Lower lobe of right lung (tissue), 2 donors: ENCODE results near the gene GIPC3. TPM values are rescaled to one million over a fixed set of nuclear protein-coding genes. Genes with fewer than 3 reads are reported as not detected.
"Not testable (repeated sequence)": the region's sequence is repeated elsewhere in the genome, so short reads cannot be mapped to it uniquely, and the experiment has no call there.

Experiments
- ATAC-seq, 2 donors: fragments of 200-7000 bp; cut with Tn5 transposase; one replicate each; pipeline ENCODE4 v1.9.1; 2020 to 2022; ENCODE audit warnings: mild to moderate bottlenecking in 2 of 2, moderate library complexity in 2 of 2
- DNase-seq: peaks from one replicate; pipeline ENCODE4 v3.0.0-alpha.2; 2020
- H3K27ac ChIP-seq: fragments of 200-600 bp; one replicate; pipeline ENCODE4 v1.8.0; 2022
- H3K27me3 ChIP-seq: fragments of 200-600 bp; one replicate; pipeline ENCODE4 v1.8.0; 2022; ENCODE audit warnings: low read depth
- H3K36me3 ChIP-seq: fragments of 200-600 bp; one replicate; pipeline ENCODE4 v1.8.0; 2022; ENCODE audit warnings: mild to moderate bottlenecking
- H3K4me1 ChIP-seq: fragments of 200-600 bp; one replicate; pipeline ENCODE4 v1.8.0; 2022
- H3K4me3 ChIP-seq: fragments of 200-600 bp; one replicate; pipeline ENCODE4 v1.8.0; 2022; ENCODE audit warnings: mild to moderate bottlenecking
- H3K9me3 ChIP-seq: fragments of 200-600 bp; one replicate; pipeline ENCODE4 v1.8.0; 2022
- intact Hi-C: fragments of 100-400 bp; cut with DNase I; formaldehyde crosslinking; loops from one replicate; pipeline ENCODE4 v1.11.0; 2022
- total RNA-seq: library from RNA; stranded (reverse); fragmentation: NEBNext Ultra II Directional; extraction: Animal tissue kit (Norgen Biotek cat#: 25700); gene quantifications from one replicate; pipeline ENCODE4 v1.2.1, GENCODE V29; 2021
- TF ChIP-seq, protein P1 (sequence below): fragments of 200-600 bp; IDR thresholded peaks from one replicate; pipeline ENCODE4 v1.8.0; 2022; ENCODE audit warnings: antibody characterized with exemption, mild to moderate bottlenecking
- donor health status: DM: no; HTN: yes; CAD: no; lungs with severe emphysema.

GIPC3 gene
- total RNA-seq, 1 donor from 2014 or later = 4.2 TPM

DNA sequence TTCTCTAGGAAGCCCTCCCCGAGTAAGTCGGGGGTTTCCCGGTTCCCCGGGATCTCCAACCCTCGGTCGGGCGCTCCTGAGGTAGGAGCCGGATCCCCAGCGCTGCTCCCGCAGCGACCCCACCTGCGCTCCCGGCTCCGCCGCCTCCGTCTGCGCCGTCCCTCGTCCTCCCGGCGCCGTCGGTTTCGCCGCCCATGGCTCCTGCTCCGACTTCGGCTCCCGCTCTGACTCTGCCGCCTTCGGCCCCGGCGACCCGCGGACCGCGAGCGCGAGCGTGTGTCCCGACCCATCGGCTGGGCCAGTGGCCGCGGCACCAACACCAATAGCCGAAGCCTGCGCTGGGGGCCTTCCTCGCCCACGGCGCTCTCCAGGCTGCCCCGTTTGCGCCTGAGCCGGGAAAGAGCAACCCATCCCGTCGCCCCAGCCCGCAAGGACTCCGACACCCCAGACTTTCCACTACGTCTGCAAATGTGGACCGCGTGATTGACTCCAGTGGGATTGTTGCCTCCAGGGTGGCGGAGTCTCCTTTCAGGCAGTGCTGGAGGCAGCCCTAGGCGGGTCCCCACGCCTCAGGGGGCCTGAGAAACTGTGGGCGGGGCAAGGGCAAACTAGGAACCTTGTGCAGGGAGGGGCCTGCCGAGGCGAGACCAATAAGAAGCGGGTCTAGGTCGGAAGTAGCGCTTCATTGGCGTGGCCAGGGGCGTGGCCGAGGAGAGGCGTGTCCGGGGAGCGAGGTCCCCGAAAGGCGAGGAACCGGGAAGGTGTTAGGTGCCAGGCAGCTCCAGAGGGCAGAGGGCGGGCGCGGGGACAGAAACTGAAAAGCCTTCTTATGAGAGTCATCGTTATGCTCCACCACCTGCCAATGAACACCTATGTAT is 41.4 kb downstream of the GIPC3 start, which contains the start of gene CACTIN:
Gene CACTIN, minus strand, starts transcription at position 318 of the 878 bp plus-strand sequence. Its CDS starts 28 bp downstream, at position 290.
- TF ChIP-seq, protein P1, sequence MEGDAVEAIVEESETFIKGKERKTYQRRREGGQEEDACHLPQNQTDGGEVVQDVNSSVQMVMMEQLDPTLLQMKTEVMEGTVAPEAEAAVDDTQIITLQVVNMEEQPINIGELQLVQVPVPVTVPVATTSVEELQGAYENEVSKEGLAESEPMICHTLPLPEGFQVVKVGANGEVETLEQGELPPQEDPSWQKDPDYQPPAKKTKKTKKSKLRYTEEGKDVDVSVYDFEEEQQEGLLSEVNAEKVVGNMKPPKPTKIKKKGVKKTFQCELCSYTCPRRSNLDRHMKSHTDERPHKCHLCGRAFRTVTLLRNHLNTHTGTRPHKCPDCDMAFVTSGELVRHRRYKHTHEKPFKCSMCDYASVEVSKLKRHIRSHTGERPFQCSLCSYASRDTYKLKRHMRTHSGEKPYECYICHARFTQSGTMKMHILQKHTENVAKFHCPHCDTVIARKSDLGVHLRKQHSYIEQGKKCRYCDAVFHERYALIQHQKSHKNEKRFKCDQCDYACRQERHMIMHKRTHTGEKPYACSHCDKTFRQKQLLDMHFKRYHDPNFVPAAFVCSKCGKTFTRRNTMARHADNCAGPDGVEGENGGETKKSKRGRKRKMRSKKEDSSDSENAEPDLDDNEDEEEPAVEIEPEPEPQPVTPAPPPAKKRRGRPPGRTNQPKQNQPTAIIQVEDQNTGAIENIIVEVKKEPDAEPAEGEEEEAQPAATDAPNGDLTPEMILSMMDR = no peak
- Histone ChIP-seq H3K9me3 (no peaks in the 10 kb centered on the region), H3K36me3 (peaks cover 26% of the 10 kb centered on the region), H3K27me3 (no peaks in the 10 kb centered on the region), H3K4me1 (peaks cover 19% of the 10 kb centered on the region), H3K4me3 (peak within 1 kb of the TSS; percentile 99), H3K27ac (peak within 1 kb of the TSS; percentile 97)
- peak; percentile 100 for DNase-seq
- peak; percentile 99 for ATAC-seq
- intact Hi-C loops = no loop called here

DNA sequence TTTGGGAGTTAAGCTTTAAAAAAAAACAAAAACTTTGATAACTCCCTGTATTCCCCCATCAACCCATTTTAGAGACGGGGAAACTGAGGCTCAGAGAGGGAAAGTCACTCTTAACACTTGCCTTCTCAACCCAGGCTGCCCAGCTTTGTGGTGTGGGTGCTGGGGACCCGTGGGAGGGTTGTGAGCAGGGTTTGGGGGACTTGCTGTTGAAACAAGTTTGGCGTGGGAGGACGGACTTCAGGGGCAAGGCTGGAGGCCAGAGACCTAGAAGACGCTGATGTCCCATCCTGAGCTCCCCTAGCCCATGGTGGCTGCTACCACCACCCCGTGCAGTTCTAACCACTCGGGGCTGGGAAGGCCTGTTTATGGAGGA is 42.1 kb downstream of the GIPC3 start:
- H3K36me3 ChIP-seq = peaks cover 27% of the 10 kb centered on the region
- no peak for DNase-seq

DNA sequence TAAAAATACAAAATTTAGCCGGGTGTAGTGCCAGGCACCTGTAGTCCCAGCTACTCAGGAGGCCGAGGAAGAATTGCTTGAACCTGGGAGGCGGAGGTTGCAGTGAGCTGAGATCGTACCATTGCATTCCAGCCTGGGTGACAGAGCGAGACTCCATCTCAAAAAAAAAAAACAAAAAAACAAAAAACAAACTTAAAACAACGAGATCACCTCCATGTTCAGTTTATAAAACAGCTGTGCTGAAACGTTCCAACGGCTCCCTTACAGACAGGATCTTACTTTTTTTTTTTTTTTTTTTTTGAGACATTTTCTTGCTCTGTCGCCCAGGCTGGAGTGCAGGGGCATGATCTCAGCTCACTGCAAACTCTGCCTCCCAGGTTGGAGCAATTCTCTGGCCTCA is 43.5 kb downstream of the GIPC3 start:
- H3K4me3 ChIP-seq, DNase-seq, intact Hi-C loops, H3K27me3 ChIP-seq, H3K27ac ChIP-seq, ATAC-seq, H3K9me3 ChIP-seq: not testable (repeated sequence)
- peaks cover 26% of the 10 kb centered on the region for H3K36me3 ChIP-seq
- peaks cover 19% of the 10 kb centered on the region for H3K4me1 ChIP-seq

More for the DNA sequence above, 42.1 kb downstream of the GIPC3 start:
- H3K9me3 ChIP-seq = no peaks in the 10 kb centered on the region
- H3K4me3 ChIP-seq = peak overlapping the region; percentile 99
- TF ChIP-seq, protein P1 = no peak
- peaks cover 19% of the 10 kb centered on the region for H3K4me1 ChIP-seq
- intact Hi-C loops = no loop called here
- no peak for ATAC-seq
- H3K27ac ChIP-seq = peak overlapping the region; percentile 97
- no peaks in the 10 kb centered on the region for H3K27me3 ChIP-seq

DNA sequence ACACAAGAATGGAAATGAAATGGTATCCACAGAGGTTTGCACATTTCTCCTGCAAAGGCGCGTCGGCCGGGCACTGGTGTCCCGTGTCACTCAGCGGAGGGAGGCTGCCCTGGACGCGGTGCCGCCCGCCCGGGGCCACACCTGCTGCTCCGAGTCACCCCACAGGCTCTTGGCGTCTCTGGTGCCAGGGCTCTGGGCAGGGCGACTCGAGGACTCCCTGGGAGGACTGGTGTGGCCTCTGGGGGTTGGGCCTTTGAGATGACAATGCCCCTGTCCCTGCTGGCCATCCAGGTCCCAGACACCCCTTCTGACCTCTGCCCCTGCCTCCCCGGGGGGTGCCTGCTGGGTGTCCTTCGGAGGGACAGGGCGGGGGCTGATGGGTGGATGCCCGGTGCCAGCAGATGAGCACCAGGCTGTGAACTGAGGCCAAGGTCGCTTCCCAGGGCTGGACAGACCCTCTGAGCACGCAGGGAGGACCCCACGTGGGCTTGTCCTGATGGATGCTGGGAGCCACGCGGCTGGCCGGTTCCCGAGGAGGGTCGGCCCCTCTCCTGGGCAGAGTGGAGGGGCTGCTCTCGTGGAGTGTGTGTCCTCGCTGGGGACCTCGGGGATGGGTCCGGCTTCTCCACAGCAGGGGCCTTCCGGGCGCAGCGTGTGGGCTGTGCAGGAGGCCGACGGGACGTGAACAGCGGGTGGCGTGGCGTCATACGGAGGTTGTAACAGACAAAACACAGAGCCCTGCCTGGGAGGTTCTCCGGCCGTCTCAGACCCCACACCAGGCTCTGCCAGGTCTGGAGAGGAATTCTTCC is 46.0 kb downstream of the GIPC3 start:
- intact Hi-C loops = no loop called here
- no peak overlapping the region for H3K4me3 ChIP-seq
- no peaks in the 10 kb centered on the region for H3K27me3 ChIP-seq
- no peaks in the 10 kb centered on the region for H3K9me3 ChIP-seq
- TF ChIP-seq, protein P1 = no peak
- no peak overlapping the region for H3K27ac ChIP-seq
- ATAC-seq = no peak
- peaks cover 29% of the 10 kb centered on the region for H3K36me3 ChIP-seq
- H3K4me1 ChIP-seq = peaks cover 4% of the 10 kb centered on the region
- no peak for DNase-seq

DNA sequence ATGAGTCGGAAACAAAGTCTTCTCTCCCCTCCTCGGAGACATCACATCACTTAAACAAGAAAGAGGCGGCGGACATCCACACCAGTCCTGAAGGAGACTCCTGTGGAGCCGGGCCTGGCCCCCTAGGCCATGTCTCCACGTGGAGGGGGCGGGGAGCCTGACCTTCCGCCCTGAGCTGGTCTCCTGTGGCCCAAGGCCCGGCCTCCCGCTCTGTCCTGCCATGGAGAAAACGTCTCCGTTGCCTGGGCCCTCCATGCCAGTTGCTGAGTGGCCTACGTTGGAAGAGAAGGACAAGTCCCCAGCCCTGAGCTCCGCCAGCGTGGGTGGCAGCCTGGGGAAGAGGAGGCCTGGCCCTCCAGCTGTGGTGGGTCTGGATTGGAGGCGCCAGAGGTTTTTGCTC is 46.8 kb downstream of the GIPC3 start:
- H3K4me3 ChIP-seq = no peak overlapping the region
- H3K4me1 ChIP-seq = peaks cover 4% of the 10 kb centered on the region
- TF ChIP-seq, protein P1 = no peak
- H3K27me3 ChIP-seq = no peaks in the 10 kb centered on the region
- H3K36me3 ChIP-seq = peaks cover 36% of the 10 kb centered on the region
- DNase-seq (no peak), ATAC-seq (no peak)
- intact Hi-C loops = no loop called here
- H3K27ac ChIP-seq = no peak overlapping the region
- no peaks in the 10 kb centered on the region for H3K9me3 ChIP-seq
